Upper lobe of left lung (tissue), 6 donors: ENCODE results near the gene AURKA. TPM values are rescaled to one million over a fixed set of nuclear protein-coding genes. Genes with fewer than 3 reads are reported as not detected.
A peak's percentile ranks its signal among the peaks of the same experiment; 100 is the strongest.

Experiments
- ATAC-seq, 2 donors: fragments of 200-7000 bp; cut with Tn5 transposase; one replicate each; pipeline ENCODE4 v1.9.1; 2022; ENCODE audit warnings: mild to moderate bottlenecking in 2 of 2, moderate library complexity in 2 of 2; ENCODE audit not compliant: low FRiP score in 2 of 2
- DNase-seq, 2 donors: peaks; one replicate each; pipeline ENCODE4 v3.0.0-alpha.2; 2019 to 2020
- H3K27ac ChIP-seq, 4 donors: fragments of 200-600 bp; sonication (generic); one replicate each; pipeline ENCODE4 v1.5.1; 2016 to 2019
- H3K27me3 ChIP-seq, 4 donors: fragments of 200-600 bp; sonication (generic); one replicate each; pipeline ENCODE4 v1.5.1; 2017 to 2019
- H3K36me3 ChIP-seq, 4 donors: fragments of 200-600 bp; sonication (generic); one replicate each; pipeline ENCODE4 v1.5.1; 2016 to 2019
- H3K4me1 ChIP-seq, 4 donors: fragments of 200-600 bp; sonication (generic); one replicate each; pipeline ENCODE4 v1.5.1; 2018 to 2019
- H3K4me3 ChIP-seq, 4 donors: fragments of 200-600 bp; sonication (generic); one replicate each; pipeline ENCODE4 v1.5.1; 2017 to 2019; ENCODE audit warnings: mild to moderate bottlenecking in 2 of 4, moderate library complexity in 1 of 4
- H3K9me3 ChIP-seq, 4 donors: fragments of 200-600 bp; sonication (generic); one replicate each; pipeline ENCODE4 v1.5.1; 2018 to 2019
- CTCF ChIP-seq, 6 experiments: fragments of 450-650 bp in 4 of 6; fragments of 200-600 bp in 2 of 6; sonication (generic) in 2 of 6; IDR thresholded peaks; one replicate each; pipeline ENCODE4 v1.5.1; 2016 to 2019; ENCODE audit warnings: antibody characterized with exemption in 6 of 6
- EP300 ChIP-seq, 4 donors: sonication (generic); formaldehyde crosslinking; IDR thresholded peaks; one replicate each; pipeline ENCODE4 v1.5.1; 2017; ENCODE audit warnings: antibody characterized with exemption in 4 of 4, control low read depth in 2 of 4
- POLR2A ChIP-seq, 4 donors: fragments of 450-650 bp; IDR thresholded peaks; one replicate each; pipeline ENCODE4 v1.5.1; 2016 to 2017; ENCODE audit warnings: antibody characterized with exemption in 4 of 4, mild to moderate bottlenecking in 2 of 4
- POLR2AphosphoS5 ChIP-seq, 2 donors: sonication (generic); formaldehyde crosslinking; IDR thresholded peaks; one replicate each; pipeline ENCODE4 v1.5.1; 2017; ENCODE audit warnings: antibody characterized with exemption in 2 of 2
- WGBS, 2 donors: methylation state at CpG; one replicate each; pipeline ENCODE4 v1.1.5; 2017 to 2018; 5-methylcytosine and 5-hydroxymethylcytosine counted together
- total RNA-seq, 6 donors: library from RNA; depleted of rRNA in 4 of 6; stranded (reverse); fragments of >200 nt in 4 of 6; gene quantifications; one replicate each; pipeline versions ENCODE4 v1.1.0 to v1.2.1, GENCODE V29; 2016 to 2021
- donor health status: DM: no; HTN: no; CAD: no; lungs with moderate emphysema.
- donor health status: DM: no; HTN: yes; CAD: no; lungs with severe emphysema.

AURKA gene
- total RNA-seq, 6 donors from 2014 or later, result 0.44 to 3.9 (median 3.3) TPM; not detected in 1

- Histone ChIP-seq H3K27me3 (no peaks in the 10 kb centered on the region), H3K27ac (peak overlapping the region in 3 of 4 donors; percentile 52 to 56 (median 54)), H3K4me3 (no peak overlapping the region), H3K36me3 (peaks cover 0 to 5% (median 0%) of the 10 kb centered on the region in 4 donors), H3K9me3 (no peaks in the 10 kb centered on the region), H3K4me1 (peaks cover 0 to 27% (median 6%) of the 10 kb centered on the region in 4 donors)
- TF ChIP-seq CTCF (IDR thresholded peaks at IDR 0.05), result no peak
- TF ChIP-seq POLR2AphosphoS5 (IDR thresholded peaks at IDR 0.05), result no peak
- TF ChIP-seq EP300 (IDR thresholded peaks at IDR 0.05), result no peak
- ATAC-seq (no peak), DNase-seq (no peak)
- WGBS, 2 donors, result 74 to 77% methylated on average over 11 to 20 of the region's 20 CpGs
These were observed 45.4 kb upstream of the AURKA start for GRCh38 chr20:56437196-56437960.

GRCh38 chr20:56433880-56434255 lies 41.9 kb upstream of the AURKA start:
- peak; percentile 25 to 51 for TF ChIP-seq POLR2AphosphoS5 (IDR thresholded peaks at IDR 0.05)
- no peak for TF ChIP-seq CTCF (IDR thresholded peaks at IDR 0.05)
- peak in 1 of 4 donors; percentile 16 for TF ChIP-seq EP300 (IDR thresholded peaks at IDR 0.05)
- peak in 1 of 2 donors; percentile 18 for DNase-seq
- H3K4me3 ChIP-seq, result no peak overlapping the region
- H3K27me3 ChIP-seq, result no peaks in the 10 kb centered on the region
- 32 to 40% methylated on average over 5 to 6 of the region's 6 CpGs for WGBS, 2 donors
- peaks cover 0 to 5% (median 0%) of the 10 kb centered on the region in 4 donors for H3K36me3 ChIP-seq
- peak in 1 of 2 donors; percentile 41 for ATAC-seq
- H3K4me1 ChIP-seq, result peaks cover 16 to 24% (median 20%) of the 10 kb centered on the region in 4 donors
- H3K27ac ChIP-seq, result peak overlapping the region in 1 of 4 donors; percentile 58
- no peaks in the 10 kb centered on the region for H3K9me3 ChIP-seq

- Histone ChIP-seq H3K27me3 (no peaks in the 10 kb centered on the region), H3K4me1 (peaks cover 21 to 29% (median 23%) of the 10 kb centered on the region in 4 donors), H3K4me3 (no peak overlapping the region), H3K36me3 (peaks cover 0 to 5% (median 0%) of the 10 kb centered on the region in 4 donors), H3K27ac (peak overlapping the region; percentile 40 to 78 (median 50)), H3K9me3 (no peaks in the 10 kb centered on the region)
- ATAC-seq (peak in 1 of 2 donors; percentile 28), DNase-seq (peak in 1 of 2 donors; percentile 8)
- 46 to 49% methylated on average over 3 of the region's 3 CpGs for WGBS, 2 donors
- TF ChIP-seq CTCF (IDR thresholded peaks at IDR 0.05) (no peak), POLR2AphosphoS5 (IDR thresholded peaks at IDR 0.05) (no peak), EP300 (IDR thresholded peaks at IDR 0.05) (no peak), POLR2A (IDR thresholded peaks at IDR 0.05) (no peak)
These were observed 41.3 kb upstream of the AURKA start for GRCh38 chr20:56433221-56433879.

GRCh38 chr20:56431471-56431870 lies 39.5 kb upstream of the AURKA start:
- Histone ChIP-seq H3K27me3 (no peaks in the 10 kb centered on the region), H3K27ac (peak overlapping the region in 1 of 4 donors; percentile 54), H3K36me3 (no peaks in the 10 kb centered on the region), H3K9me3 (no peaks in the 10 kb centered on the region), H3K4me1 (peaks cover 24 to 39% (median 25%) of the 10 kb centered on the region in 4 donors), H3K4me3 (no peak overlapping the region)
- no peak for ATAC-seq
- TF ChIP-seq POLR2A (IDR thresholded peaks at IDR 0.05) (no peak), POLR2AphosphoS5 (IDR thresholded peaks at IDR 0.05) (no peak), CTCF (IDR thresholded peaks at IDR 0.05) (no peak), EP300 (IDR thresholded peaks at IDR 0.05) (no peak)
- 81 to 88% methylated on average over 3 of the region's 3 CpGs for WGBS, 2 donors
- DNase-seq, result no peak
